ENCODE measurements around the gene UROC1.

- TF ChIP-seq POLR2AphosphoS5 (IDR thresholded peaks at IDR 0.05; ENCODE audit: low read depth, low read length) (no peak), POLR2A (IDR thresholded peaks at IDR 0.05; ENCODE audit: low read depth, low read length) (no peak), TAF1 (IDR thresholded peaks at IDR 0.05; ENCODE audit: low read depth, low read length) (no peak)
Observed at GRCh38 chr3:126478581-126479310, 38.8 kb downstream of the UROC1 start.

Data from GM12891 (cell line).